ENCODE measurements around the gene DHTKD1.
"Not testable (repeated sequence)": the region's sequence is repeated elsewhere in the genome, so short reads cannot be mapped to it uniquely, and the experiment has no call there.

DHTKD1 gene

DNA sequence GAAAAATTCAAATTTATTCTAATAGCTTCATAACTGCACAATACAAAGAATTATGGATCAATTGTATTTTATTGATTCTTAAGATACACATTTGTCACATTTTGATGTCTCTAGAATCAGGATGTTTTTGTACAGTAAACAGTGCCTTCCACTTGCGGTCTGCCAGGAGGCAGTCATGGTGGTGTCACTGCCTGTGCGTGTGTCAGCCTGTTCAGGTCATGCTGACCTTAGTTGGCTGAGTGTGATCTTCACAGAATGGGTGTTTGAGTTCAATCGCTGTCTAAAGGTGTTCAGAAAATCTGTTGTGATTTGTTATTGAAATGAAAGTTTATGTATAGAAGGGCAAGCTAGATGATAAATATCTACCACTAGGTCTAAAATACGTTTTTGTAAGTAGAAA is 81.4 kb downstream of the DHTKD1 start:
- no peak for DNase-seq (ENCODE audit: low read depth, low spot score)

DNA sequence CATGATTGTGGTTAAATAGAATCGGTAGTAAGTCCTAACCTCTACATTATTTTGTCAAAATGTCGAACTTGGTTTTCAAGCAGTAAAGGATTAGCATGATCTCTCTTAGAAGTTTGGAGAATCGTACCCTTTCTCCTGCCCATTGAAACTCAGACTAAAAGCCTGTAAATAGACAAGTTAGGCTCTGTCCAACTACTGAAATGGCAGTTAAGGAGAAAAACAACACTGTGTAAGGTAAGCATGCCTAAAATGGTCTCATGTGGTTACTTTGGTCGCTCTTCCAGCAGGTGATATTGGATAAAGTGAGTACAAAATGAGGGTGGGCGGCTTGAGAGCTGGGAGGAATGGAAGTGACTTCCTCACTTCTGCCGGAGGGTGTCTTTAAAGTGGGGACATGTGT is 85.8 kb downstream of the DHTKD1 start:
- no peak for DNase-seq (ENCODE audit: low read depth, low spot score)

DNA sequence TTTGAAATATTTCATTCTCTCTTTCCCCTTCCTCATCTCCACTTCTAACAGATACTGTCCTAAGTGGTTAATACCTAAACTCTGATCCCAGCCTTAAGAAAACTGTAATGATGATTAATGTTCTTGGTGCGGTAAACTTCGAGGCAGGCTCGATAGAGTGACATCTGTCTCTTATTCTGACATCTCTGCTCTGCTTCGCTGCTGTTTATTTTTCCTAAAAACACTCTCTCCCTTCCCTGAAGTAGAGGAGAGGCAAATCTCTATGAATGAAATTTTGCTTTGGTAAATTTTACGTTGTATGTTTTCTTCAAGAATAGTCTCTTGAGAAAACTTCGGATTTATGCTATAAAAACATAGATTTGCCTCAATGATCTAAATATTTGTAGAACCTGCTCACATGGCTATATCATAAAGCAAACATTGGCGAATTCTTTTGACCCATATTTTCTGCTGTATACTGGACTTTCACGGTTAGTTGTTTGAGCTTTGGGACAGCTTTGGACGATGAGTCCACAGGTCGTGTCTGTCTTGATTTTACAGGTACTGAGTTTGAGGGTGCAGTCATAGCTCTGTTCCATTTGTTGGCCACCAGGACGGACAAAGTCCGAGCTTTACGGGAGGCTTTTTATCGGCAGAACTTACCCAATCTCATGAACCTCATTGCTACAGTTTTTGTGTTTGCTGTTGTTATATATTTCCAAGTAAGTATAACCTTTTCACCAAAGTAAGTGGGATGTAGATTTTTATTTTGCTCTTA is 87.8 kb downstream of the DHTKD1 start:
- no peak for DNase-seq (ENCODE audit: low read depth, low spot score)

DNA sequence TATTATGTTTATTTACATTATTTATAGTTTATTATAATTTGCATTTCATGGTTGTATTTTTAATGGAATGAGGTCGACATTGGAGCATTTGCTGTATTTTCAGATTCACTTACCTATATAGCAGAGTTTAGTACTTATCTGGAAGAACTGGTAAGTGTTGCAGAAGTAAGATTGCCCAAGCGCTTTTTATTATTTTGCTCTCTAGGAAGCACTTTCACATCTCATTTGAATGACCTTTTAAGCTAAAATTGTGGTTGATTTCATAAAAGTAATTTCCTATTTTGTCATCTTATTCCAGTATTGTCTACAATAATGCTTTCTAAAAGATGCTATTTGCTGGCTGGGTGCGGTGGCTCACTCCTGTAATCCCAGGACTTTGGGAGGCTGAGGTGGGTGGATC is 89.4 kb downstream of the DHTKD1 start:
- no peak for DNase-seq (ENCODE audit: low read depth, low spot score)

DNA sequence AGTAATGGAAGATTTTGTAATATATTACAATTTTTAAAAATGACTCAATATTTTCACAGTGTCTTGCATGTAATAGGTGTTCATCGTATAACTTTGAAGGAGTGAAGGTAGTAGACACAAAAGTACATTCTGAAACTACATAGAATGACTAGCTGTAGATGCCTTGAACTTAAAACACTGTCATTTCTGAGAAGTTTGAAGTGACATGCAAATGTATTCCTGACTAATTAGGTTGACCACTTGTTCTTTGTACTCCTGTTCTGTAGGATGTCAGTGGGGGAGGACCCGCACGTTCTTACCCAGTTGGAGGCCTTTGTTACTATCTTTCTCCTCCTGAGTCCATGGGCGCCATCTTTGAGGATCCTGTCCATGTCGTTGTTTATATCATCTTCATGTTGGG is 91.9 kb downstream of the DHTKD1 start:
- no peak for DNase-seq (ENCODE audit: low read depth, low spot score)

DNA sequence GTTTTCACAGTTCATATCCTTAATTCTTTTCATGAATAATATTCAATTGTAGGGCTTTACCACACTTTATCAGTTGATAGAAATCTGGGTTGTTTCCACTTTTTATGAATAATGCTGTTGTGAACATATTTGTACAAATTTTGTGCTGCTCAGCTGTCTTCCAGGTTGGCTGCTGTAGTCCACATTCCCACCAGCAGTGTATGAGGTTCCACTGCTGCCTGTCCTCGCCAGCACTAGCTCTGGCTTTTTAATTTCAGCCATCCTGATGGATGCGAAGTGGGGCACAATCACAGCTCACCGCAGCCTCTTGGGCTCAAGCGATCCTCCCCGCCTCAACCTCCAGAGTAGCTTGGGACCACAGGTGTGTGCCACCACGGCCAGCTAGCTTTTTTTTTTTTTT is 94.2 kb downstream of the DHTKD1 start:
- no peak for DNase-seq (ENCODE audit: low read depth, low spot score)

DNA sequence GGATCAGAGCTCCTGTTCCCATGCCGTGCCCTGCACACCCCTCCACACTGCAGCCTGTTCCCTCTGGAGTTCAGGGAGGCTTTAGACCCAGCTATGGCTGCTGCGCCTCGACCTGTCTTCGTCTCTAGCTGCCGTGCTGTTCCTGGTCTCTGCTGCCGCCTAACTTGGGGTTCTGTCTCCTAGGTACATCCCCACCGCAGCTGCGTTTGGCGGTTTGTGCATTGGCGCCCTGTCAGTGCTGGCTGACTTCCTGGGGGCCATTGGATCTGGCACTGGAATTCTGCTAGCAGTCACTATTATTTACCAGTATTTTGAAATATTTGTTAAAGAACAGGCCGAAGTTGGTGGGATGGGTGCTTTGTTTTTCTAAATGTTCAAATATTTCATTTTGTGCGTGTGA is 95.3 kb downstream of the DHTKD1 start:
- DNase-seq (ENCODE audit: low read depth, low spot score) = no peak

DNA sequence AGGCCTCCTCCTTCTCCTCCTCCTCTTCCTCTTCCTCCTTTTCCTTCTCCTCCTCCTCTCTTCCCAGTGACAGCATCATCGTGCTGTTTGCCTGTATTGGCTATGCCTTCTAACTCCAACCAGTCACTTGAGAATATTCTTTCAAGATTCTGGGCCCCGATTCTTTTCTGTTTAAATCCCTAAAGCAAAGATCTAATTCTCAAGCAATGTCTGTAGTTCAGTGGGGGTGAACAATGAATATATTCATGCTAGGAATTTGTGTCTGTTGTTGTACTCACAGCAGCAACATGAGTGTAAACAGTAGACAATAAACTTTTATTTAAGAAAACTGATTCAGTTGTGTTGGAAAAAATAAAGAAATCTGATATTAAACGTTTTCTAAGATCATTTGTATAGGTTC is 96.3 kb downstream of the DHTKD1 start:
- no peak for DNase-seq (ENCODE audit: low read depth, low spot score)

DNA sequence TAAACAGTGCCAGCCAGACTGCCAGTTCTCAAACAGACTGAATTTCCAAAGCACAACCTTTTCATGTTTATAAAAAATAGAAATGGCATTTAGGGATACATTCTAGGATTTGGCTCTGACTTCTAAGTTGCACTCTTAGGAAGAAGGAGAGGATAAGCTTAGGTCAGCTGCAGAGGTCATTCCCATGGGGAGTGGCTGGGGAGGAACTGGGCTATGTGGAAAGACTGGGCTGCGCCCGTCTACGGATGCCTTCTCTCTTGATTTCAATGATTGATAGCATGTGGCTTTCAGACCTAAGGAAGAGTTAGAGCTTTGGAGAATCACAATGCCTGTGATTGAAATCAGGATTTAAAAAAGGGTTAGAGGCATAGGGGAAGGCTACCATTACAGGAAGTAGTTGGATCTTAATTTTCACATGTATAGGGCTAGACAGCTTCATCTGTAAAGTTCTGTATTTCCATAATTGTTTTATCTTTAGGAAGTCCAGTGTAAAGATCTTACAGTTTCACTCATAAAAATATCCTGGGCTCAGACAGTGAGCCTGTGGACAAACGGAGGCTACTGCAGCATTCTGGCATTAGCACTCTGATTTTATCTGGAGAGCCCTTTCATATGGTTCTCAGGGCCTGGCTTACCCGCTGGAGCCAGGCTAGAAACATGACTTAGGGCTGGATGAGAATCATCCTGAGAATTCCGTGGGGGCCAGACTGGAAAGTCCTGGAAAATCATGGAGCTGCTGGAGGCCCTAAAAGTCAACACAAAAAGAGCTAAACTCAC is 97.4 kb downstream of the DHTKD1 start:
- no peak for DNase-seq (ENCODE audit: low read depth, low spot score)

DNA sequence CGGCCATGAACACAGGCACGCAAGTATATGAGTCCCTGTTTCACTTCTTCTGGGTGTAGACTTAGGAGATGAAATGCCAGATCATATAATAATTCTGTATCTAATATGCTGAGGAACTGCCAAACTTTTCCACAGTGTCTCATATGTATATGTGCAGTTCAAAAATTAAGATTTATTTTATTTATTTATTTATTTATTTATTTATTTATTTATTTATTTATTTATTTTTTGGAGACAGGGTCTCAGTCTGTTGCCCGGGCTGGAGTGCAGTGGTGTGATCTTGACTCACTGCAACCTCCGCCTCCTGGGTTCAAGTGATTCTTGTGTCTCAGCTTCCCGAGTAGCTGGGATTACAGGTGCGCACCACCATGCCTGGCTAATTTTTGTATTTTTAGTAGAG is 102.8 kb downstream of the DHTKD1 start:
- DNase-seq (ENCODE audit: low read depth, low spot score) = not testable (repeated sequence)

All from activated CD4-positive, CD25-positive, alpha-beta regulatory T cell treated with anti-CD3 and anti-CD28 coated beads, Interleukin-2, amount 50 U/mL, for 16 hours (primary cell).